Measurements from ENCODE around the gene SLU7.

The SLU7 gene

GRCh38 chr5:160418561-160419457 lies at the start of gene SLU7:
Gene SLU7, minus strand, starts transcription at chr5:160419081. Its CDS starts 3,787 bp downstream, at chr5:160415294.
- peak; percentile 82 to 90 for DNase-seq (ENCODE audit: low read depth in 2 of 2)

GRCh38 chr5:160468363-160468975 lies 49.6 kb upstream of the SLU7 start:
- DNase-seq (ENCODE audit: low read depth in 2 of 2), result no peak

GRCh38 chr5:160467555-160468362 lies 48.9 kb upstream of the SLU7 start:
- peak; percentile 44 to 50 for DNase-seq (ENCODE audit: low read depth in 2 of 2)

- DNase-seq (ENCODE audit: low read depth in 2 of 2), result no peak
These were observed 48.1 kb upstream of the SLU7 start for GRCh38 chr5:160466889-160467554.

- DNase-seq (ENCODE audit: low read depth in 2 of 2), result no peak
These were observed 47.2 kb upstream of the SLU7 start for GRCh38 chr5:160466116-160466515.

GRCh38 chr5:160464466-160464797 lies 45.6 kb upstream of the SLU7 start:
- DNase-seq (ENCODE audit: low read depth in 2 of 2), result no peak

GRCh38 chr5:160463740-160464465 lies 45.0 kb upstream of the SLU7 start:
- DNase-seq (ENCODE audit: low read depth in 2 of 2), result no peak

- DNase-seq (ENCODE audit: low read depth in 2 of 2), result no peak
These were observed 44.3 kb upstream of the SLU7 start for GRCh38 chr5:160463227-160463626.

GRCh38 chr5:160462167-160462566 lies 43.3 kb upstream of the SLU7 start:
- no peak for DNase-seq (ENCODE audit: low read depth in 2 of 2)

- DNase-seq (ENCODE audit: low read depth in 2 of 2), result no peak
These were observed 42.5 kb upstream of the SLU7 start for GRCh38 chr5:160461378-160461777.

- DNase-seq (ENCODE audit: low read depth in 2 of 2), result no peak
These were observed 41.6 kb upstream of the SLU7 start for GRCh38 chr5:160460377-160461049.

GRCh38 chr5:160458806-160459800 lies 40.2 kb upstream of the SLU7 start:
- no peak for DNase-seq (ENCODE audit: low read depth in 2 of 2)

- DNase-seq (ENCODE audit: low read depth in 2 of 2), result no peak
These were observed 38.4 kb upstream of the SLU7 start for GRCh38 chr5:160457252-160457651.

GRCh38 chr5:160456480-160457177 lies 37.7 kb upstream of the SLU7 start:
- DNase-seq (ENCODE audit: low read depth in 2 of 2), result no peak

- no peak for DNase-seq (ENCODE audit: low read depth in 2 of 2)
These were observed 36.7 kb upstream of the SLU7 start for GRCh38 chr5:160455600-160455999.

GRCh38 chr5:160453751-160454150 lies 34.9 kb upstream of the SLU7 start:
- no peak for DNase-seq (ENCODE audit: low read depth in 2 of 2)

GRCh38 chr5:160452795-160453194 lies 33.9 kb upstream of the SLU7 start:
- no peak for DNase-seq (ENCODE audit: low read depth in 2 of 2)

- no peak for DNase-seq (ENCODE audit: low read depth in 2 of 2)
These were observed 33.2 kb upstream of the SLU7 start for GRCh38 chr5:160452036-160452435.

- DNase-seq (ENCODE audit: low read depth in 2 of 2), result no peak
These were observed 32.4 kb upstream of the SLU7 start for GRCh38 chr5:160451281-160451680.

Data from stimulated activated CD8-positive, alpha-beta memory T cell treated with anti-CD3 and anti-CD28 coated beads, Interleukin-2, amount 100 ng/mL, for 1 hour (primary cell).